Left lung (tissue), 10 donors: ENCODE measurements around the gene MS4A18. TPM values are rescaled to one million over a fixed set of nuclear protein-coding genes. Genes with fewer than 3 reads are reported as not detected.
A peak's percentile ranks its signal among the peaks of the same experiment; 100 is the strongest.
"Not testable (repeated sequence)": the region's sequence is repeated elsewhere in the genome, so short reads cannot be mapped to it uniquely, and the experiment has no call there.

Experiments used
- ATAC-seq: fragments of 200-7000 bp; cut with Tn5 transposase; one replicate; pipeline ENCODE4 v1.9.1; 2020; ENCODE audit warnings: moderate library complexity
- DNase-seq, 4 donors: peaks; one replicate each; pipeline ENCODE4 v3.0.0-alpha.2; 2013 to 2020
- H3K27ac ChIP-seq, 2 donors: fragments of 200-600 bp; sonication (generic) in 1 of 2; one replicate each; pipeline versions ENCODE4 v1.5.0 to v1.8.0; 2020 to 2021
- H3K27me3 ChIP-seq, 2 donors: fragments of 200-600 bp; sonication (generic) in 1 of 2; one replicate each; pipeline versions ENCODE4 v1.5.0 to v1.8.0; 2020 to 2021
- H3K36me3 ChIP-seq, 2 donors: fragments of 200-600 bp; sonication (generic) in 1 of 2; one replicate each; pipeline versions ENCODE4 v1.5.0 to v1.8.0; 2020 to 2021
- H3K4me1 ChIP-seq, 2 donors: fragments of 200-600 bp; one replicate each; pipeline ENCODE4 v1.8.0; 2021
- H3K4me3 ChIP-seq, 2 donors: fragments of 200-600 bp; sonication (generic) in 1 of 2; one replicate each; pipeline versions ENCODE4 v1.5.0 to v1.8.0; 2020 to 2021; ENCODE audit warnings: mild to moderate bottlenecking in 1 of 2
- H3K9me3 ChIP-seq, 2 donors: fragments of 200-600 bp; sonication (generic) in 1 of 2; one replicate each; pipeline versions ENCODE4 v1.5.0 to v1.8.0; 2020 to 2021
- intact Hi-C, 2 donors: fragments of 100-400 bp; cut with DNase I; formaldehyde crosslinking; loops; one replicate each; pipeline versions ENCODE4 v1.11.2 to v1.14.2; 2022
- polyA plus RNA-seq, 6 donors: library from polyadenylated mRNA; unstranded; fragments of 120-200 nt; gene quantifications; one replicate each; pipeline ENCODE4 v1.2.1, GENCODE V29; 2013; ENCODE audit not compliant: insufficient read length in 6 of 6
- total RNA-seq, 2 donors: library from RNA; stranded (reverse); fragmentation: NEBNext Ultra II Directional; extraction: Animal tissue kit (Norgen Biotek cat#: 25700); gene quantifications; one replicate each; pipeline ENCODE4 v1.2.1, GENCODE V29; 2021
- TF ChIP-seq, protein P1 (sequence below), 2 donors: fragments of 200-600 bp; sonication (generic) in 1 of 2; IDR thresholded peaks; one replicate each; pipeline versions ENCODE4 v1.5.0 to v1.8.0; 2021; ENCODE audit warnings: antibody characterized with exemption in 2 of 2
- donor health status: DM: no; HTN: yes; CAD: no.
- donor health status: DM: no; HTN: no; CAD: no.

MS4A18 gene
- total and polyA plus RNA-seq, 8 donors = not detected

DNA sequence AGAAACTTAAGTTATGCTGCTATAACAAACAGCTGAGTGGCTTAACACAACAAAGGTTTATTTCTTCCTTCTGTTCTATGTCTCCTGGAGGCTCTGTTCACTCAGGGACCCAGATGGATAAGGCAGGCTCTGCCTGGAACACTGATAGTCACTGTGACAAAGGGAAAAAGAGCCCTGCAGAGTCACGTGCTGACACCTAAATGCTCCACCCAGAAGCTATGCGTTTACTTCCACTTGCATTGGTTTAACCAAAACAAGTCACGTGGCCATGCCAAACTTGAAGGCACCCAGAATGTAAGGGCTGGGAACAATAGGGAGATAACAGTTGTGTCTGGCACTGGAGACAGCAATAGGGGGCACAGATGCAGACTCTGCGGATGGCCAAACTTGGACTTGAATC lies 28.8 kb downstream of the MS4A18 start:
- H3K4me3 ChIP-seq = no peak overlapping the region
- intact Hi-C loops = no loop called here
- H3K27me3 ChIP-seq = peaks cover 0 to 29% of the 10 kb centered on the region in 2 donors

DNA sequence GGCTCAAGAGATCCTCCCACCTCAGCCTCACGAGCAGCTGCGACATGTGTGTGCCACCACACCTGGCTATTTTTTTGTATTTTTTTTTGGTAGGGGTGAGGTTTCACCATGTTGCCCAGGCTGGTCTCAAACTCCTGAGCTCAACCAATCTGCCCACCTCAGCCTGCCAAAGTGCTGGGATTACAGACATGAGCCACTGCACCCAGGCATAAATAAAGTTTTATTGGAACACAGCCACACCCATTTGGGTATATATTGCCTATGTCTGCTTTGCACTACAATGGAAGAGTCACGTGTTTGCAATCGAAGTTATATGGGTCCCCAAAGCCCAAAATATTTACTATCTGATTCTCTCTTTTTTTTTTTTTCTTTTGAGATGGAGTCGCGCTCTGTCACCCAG lies 30.4 kb downstream of the MS4A18 start:
- no peaks in the 10 kb centered on the region for H3K9me3 ChIP-seq
- H3K4me1 ChIP-seq = no peaks in the 10 kb centered on the region
- no peaks in the 10 kb centered on the region for H3K36me3 ChIP-seq
- TF ChIP-seq, protein P1, sequence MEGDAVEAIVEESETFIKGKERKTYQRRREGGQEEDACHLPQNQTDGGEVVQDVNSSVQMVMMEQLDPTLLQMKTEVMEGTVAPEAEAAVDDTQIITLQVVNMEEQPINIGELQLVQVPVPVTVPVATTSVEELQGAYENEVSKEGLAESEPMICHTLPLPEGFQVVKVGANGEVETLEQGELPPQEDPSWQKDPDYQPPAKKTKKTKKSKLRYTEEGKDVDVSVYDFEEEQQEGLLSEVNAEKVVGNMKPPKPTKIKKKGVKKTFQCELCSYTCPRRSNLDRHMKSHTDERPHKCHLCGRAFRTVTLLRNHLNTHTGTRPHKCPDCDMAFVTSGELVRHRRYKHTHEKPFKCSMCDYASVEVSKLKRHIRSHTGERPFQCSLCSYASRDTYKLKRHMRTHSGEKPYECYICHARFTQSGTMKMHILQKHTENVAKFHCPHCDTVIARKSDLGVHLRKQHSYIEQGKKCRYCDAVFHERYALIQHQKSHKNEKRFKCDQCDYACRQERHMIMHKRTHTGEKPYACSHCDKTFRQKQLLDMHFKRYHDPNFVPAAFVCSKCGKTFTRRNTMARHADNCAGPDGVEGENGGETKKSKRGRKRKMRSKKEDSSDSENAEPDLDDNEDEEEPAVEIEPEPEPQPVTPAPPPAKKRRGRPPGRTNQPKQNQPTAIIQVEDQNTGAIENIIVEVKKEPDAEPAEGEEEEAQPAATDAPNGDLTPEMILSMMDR (IDR thresholded peaks at IDR 0.05) = no peak
- H3K27me3 ChIP-seq = peaks cover 0 to 26% of the 10 kb centered on the region in 2 donors
- ATAC-seq (no peak), DNase-seq (no peak)
- no peak overlapping the region for H3K27ac ChIP-seq
- intact Hi-C loops = no loop called here
- no peak overlapping the region for H3K4me3 ChIP-seq

More for the DNA sequence above, 28.8 kb downstream of the MS4A18 start:
- Histone ChIP-seq H3K9me3 (no peaks in the 10 kb centered on the region), H3K4me1 (no peaks in the 10 kb centered on the region), H3K36me3 (no peaks in the 10 kb centered on the region), H3K27ac (no peak overlapping the region)
- TF ChIP-seq, protein P1 (IDR thresholded peaks at IDR 0.05) = no peak
- no peak for ATAC-seq
- DNase-seq = no peak

DNA sequence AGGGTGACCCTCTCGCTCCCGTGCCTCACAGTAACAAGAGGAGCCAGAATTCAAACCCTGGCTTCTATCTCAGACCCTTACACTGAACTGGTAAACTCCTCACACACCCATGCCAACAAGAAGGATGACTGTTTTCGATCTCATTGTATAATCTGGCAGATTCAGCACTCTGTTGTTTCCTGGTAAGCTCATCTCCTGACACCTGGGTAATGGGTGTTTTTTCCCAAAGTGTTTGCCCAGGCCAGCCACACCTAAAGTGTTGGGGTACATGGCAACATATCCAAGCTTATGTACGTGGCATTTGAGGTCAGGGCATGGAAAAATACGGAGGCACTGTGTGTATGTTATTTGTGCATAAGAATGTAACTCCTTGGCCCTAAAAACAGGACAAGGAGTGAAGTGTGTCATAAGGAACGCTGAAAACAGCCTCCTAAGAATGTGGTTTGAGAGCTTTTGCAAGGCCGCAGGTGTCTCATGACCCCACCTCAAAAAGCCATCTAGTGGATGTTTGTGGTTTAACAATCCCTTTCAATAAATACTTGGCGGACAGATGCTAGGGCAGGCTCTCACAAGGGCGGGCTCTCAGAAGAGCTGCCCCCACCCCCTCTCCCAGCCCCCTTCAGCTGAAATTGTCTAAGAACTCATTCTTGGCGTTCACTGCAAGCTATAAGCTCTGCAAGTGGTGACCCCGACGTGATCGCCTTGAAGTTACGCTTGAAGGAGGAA lies 31.9 kb downstream of the MS4A18 start, which contains the start of gene MS4A15:
Gene MS4A15 (plus strand): TSS at position 561 of the 726 bp plus-strand sequence. CDS start 6,867 bp downstream, outside the sequence.
- DNase-seq (peak in 1 of 4 donors; percentile 11), ATAC-seq (peak; percentile 87)
- H3K27ac ChIP-seq = peak within 1 kb of the TSS in 1 of 2 donors; percentile 30
- intact Hi-C loops = no loop called here
- TF ChIP-seq, protein P1 (IDR thresholded peaks at IDR 0.05) = peak in 1 of 2 donors; percentile 13
- no peaks in the 10 kb centered on the region for H3K4me1 ChIP-seq
- peak within 1 kb of the TSS in 1 of 2 donors; percentile 9 for H3K4me3 ChIP-seq
- H3K9me3 ChIP-seq = no peaks in the 10 kb centered on the region
- H3K36me3 ChIP-seq = no peaks in the 10 kb centered on the region
- peaks cover 0 to 27% of the 10 kb centered on the region in 2 donors for H3K27me3 ChIP-seq

DNA sequence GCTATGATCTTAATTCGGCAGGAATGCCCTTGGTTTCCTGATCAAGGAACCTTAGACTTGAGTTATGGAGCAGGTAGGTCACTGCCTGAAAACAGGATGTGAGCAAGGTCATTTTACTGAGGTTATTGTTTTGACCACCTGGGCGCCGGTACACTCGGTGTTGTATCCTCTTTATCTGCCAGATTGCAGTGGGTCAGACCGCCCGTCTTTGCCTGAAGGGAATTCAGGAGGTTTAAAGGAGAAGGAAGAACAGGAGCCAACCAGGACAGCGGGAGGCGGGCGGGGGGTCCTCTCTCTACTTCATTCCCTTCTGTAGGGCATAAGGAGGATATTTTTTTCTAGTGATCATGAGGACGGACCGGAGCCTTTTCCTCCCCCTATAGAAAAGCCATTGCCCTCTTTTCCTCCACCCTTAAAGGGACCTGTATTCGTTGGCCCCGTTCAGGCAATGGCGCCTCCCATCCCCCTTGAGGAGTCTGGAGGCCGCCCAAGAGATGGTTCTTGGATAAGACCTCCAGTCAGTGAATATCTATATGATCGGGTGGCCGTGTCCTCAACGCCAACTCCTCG lies 32.8 kb downstream of the MS4A18 start:
- TF ChIP-seq, protein P1 (IDR thresholded peaks at IDR 0.05) = no peak
- DNase-seq = no peak
- peak overlapping the region in 1 of 2 donors; percentile 23 for H3K27ac ChIP-seq
- H3K27me3 ChIP-seq = peaks cover 0 to 27% of the 10 kb centered on the region in 2 donors
- no peak for ATAC-seq
- H3K9me3 ChIP-seq = no peaks in the 10 kb centered on the region
- no peaks in the 10 kb centered on the region for H3K36me3 ChIP-seq
- H3K4me1 ChIP-seq = peaks cover 0 to 2% of the 10 kb centered on the region in 2 donors
- intact Hi-C loops = no loop called here
- peak overlapping the region in 1 of 2 donors; percentile 9 for H3K4me3 ChIP-seq

DNA sequence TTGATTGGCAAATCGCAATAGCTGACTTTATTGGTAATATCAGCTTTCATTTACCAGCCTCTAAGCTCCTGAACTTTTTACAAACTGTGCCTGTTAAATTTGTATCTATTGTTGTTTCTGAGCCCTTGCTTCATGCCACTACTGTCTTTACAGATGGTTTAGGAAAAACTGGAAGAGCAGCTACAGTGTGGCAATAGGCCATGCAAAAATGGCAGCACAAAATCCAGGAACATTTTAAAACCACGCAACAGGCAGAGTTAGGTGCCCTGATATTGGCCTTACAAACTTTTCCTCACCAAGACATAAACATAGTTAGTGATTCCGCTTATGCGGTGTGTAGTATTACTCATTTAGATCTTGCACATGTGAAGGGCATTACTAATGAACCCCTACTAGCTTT lies 34.2 kb downstream of the MS4A18 start:
- H3K27me3 ChIP-seq = peaks cover 0 to 22% of the 10 kb centered on the region in 2 donors
- H3K4me1 ChIP-seq, intact Hi-C loops, DNase-seq, H3K4me3 ChIP-seq, H3K36me3 ChIP-seq, H3K9me3 ChIP-seq, H3K27ac ChIP-seq, ATAC-seq: not testable (repeated sequence)

DNA sequence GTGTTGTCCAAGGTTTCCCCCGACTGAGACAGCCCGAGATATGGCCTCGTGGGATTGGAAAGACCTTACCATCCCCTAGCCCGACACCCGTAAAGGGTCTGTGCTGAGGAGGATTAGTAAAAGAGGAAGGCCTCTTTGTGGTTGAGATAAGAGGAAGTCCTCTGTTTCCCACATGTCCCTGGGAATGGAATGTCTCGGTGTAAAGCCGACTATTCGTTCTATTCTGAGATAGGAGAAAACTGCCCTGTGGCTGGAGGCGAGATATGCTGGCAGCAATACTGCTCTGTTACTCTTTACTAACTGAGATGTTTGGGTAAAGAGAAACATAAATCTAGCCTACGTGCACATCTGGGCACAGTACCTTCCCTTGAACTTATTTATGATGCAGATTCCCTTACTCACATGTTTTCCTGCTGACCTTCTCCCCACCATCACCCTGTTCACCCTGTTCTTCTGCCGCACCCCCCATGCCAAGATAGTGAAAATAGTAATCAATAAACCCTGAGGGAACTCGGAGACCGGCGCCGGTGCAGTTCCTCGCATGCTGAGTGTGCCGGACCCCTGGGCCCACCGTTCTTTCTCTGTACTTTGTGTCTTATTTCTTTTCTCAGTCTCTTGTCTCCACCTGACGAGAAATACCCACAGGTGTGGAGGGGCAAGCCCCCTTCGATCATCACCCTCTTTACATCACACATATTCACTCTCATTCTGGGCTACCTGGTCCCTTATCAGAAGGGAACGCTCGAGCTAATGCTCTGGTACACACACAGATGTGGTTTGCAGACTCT lies 35.1 kb downstream of the MS4A18 start:
- H3K4me3 ChIP-seq, intact Hi-C loops, H3K9me3 ChIP-seq, H3K27ac ChIP-seq, ATAC-seq, H3K36me3 ChIP-seq, H3K4me1 ChIP-seq, DNase-seq: not testable (repeated sequence)
- peaks cover 0 to 24% of the 10 kb centered on the region in 2 donors for H3K27me3 ChIP-seq
